H1 (cell line): ENCODE data around the gene COX7A2. TPM values are rescaled to one million over a fixed set of nuclear protein-coding genes. Genes with fewer than 3 reads are reported as not detected.

Source experiments
- KDM1A ChIP-seq: fragments of 200-600, 300-600 bp; sonication (generic); IDR thresholded peaks from 2 replicates; pipeline ENCODE4 v1.7.1; 2016; ENCODE audit warnings: mild to moderate bottlenecking, low read length, borderline replicate concordance
- PHF8 ChIP-seq: fragments of 200-600 bp; sonication (generic); conservative IDR thresholded peaks from 2 replicates; pipeline ENCODE4 v1.7.1; 2012; ENCODE audit warnings: low read depth, mild to moderate bottlenecking, inconsistent platforms, low read length, moderate library complexity
- SIN3A ChIP-seq, 2 experiments: IDR thresholded peaks in 1 of 2; conservative IDR thresholded peaks in 1 of 2; 2 replicates each; pipeline ENCODE4 v1.6.1; 2011 to 2012; ENCODE audit warnings: low read length in 2 of 2, improper control_type of control experiment in 1 of 2, low read depth in 1 of 2, mild to moderate bottlenecking in 1 of 2
- polyA plus RNA-seq, 7 experiments: library from polyadenylated mRNA; depleted of rRNA in 3 of 7; stranded (reverse) in 5 of 7; unstranded in 2 of 7; fragments of >200 nt in 5 of 7; fragments of 200-250 nt in 2 of 7; gene quantifications; 1 replicate in 5 of 7; 2 replicates in 1 of 7; 4 replicates in 1 of 7; pipeline versions ENCODE4 v1.2.1 to v1.2.3, GENCODE V29; 2011 to 2013; ENCODE audit warnings: missing spikeins in 2 of 7, mixed read lengths in 2 of 7
- total RNA-seq: library from RNA; stranded (reverse); fragmentation: NEBNext Ultra II Directional; extraction: Animal tissue kit (Norgen Biotek cat#: 25700); gene quantifications from 2 replicates; pipeline ENCODE4 v1.2.1, GENCODE V29; 2021
- TF ChIP-seq, protein P1 (sequence below): IDR thresholded peaks from 2 replicates; pipeline ENCODE4 v1.6.1; 2012; ENCODE audit warnings: low read length, inconsistent platforms

The COX7A2 gene
- total and polyA plus RNA-seq, 2 of the 8 experiments (the other 6 are each of a cell fraction or from before 2014, with no cell fraction given) = 262 to 468 TPM

DNA sequence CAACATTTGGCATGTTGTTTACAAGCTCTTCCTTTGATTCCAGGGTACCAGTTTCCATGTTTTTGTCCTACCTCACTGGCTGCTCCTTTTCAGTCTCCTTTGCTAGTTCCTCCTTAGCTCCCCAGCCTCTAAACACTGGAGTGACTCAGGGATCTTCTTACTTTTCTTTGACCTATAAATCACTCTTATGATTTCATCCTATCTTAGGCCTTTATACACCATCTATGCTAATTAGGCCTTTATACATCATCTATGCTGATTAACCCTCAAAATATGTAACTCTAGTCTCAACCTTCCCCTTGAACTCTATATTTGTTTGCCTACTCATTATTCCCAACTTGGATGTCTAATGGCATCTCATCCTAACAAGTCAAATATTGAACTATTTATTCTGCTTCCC, 31.5 kb upstream of the COX7A2 start (continued):
- TF ChIP-seq SIN3A (conservative IDR thresholded peaks at IDR 0.05 in 1 of 2, IDR thresholded peaks at IDR 0.05 in 1 of 2; ENCODE audit: low read depth in 1 of 2, low read length in 2 of 2) (no peak), PHF8 (no peak), KDM1A (no peak)
- TF ChIP-seq, protein P1, sequence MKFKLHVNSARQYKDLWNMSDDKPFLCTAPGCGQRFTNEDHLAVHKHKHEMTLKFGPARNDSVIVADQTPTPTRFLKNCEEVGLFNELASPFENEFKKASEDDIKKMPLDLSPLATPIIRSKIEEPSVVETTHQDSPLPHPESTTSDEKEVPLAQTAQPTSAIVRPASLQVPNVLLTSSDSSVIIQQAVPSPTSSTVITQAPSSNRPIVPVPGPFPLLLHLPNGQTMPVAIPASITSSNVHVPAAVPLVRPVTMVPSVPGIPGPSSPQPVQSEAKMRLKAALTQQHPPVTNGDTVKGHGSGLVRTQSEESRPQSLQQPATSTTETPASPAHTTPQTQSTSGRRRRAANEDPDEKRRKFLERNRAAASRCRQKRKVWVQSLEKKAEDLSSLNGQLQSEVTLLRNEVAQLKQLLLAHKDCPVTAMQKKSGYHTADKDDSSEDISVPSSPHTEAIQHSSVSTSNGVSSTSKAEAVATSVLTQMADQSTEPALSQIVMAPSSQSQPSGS = no peak
